WERI-Rb-1 (cell line): ENCODE data around the gene LARGE1.

Experiments used
- DNase-seq: peaks from one replicate; pipeline ENCODE4 v3.0.0-alpha.2; 2020
- H3K27ac ChIP-seq: fragments of 250-450 bp; sonication (Bioruptor Pico); 2 replicates; pipeline ENCODE4 v1.5.1; 2020; ENCODE audit warnings: mild to moderate bottlenecking, moderate library complexity
- H3K27me3 ChIP-seq: fragments of 250-450 bp; sonication (Bioruptor Pico); 2 replicates; pipeline ENCODE4 v1.5.1; 2021; ENCODE audit warnings: mild to moderate bottlenecking, low read depth, moderate library complexity; ENCODE audit not compliant: insufficient read depth, severe bottlenecking
- H3K36me3 ChIP-seq: fragments of 250-450 bp; sonication (Bioruptor Pico); 2 replicates; pipeline ENCODE4 v1.5.1; 2020; ENCODE audit warnings: mild to moderate bottlenecking, moderate library complexity
- H3K4me3 ChIP-seq: 2 replicates; pipeline ENCODE4 v1.5.1; 2011; ENCODE audit warnings: low read depth, mild to moderate bottlenecking, control low read depth, low read length
- H3K9me3 ChIP-seq: fragments of 250-450 bp; sonication (Bioruptor Pico); 2 replicates; pipeline ENCODE4 v1.5.1; 2021; ENCODE audit warnings: mild to moderate bottlenecking, moderate library complexity; ENCODE audit not compliant: severe bottlenecking
- CTCF ChIP-seq: IDR thresholded peaks from 2 replicates; pipeline ENCODE4 v1.5.1; 2011; ENCODE audit warnings: low read depth, mild to moderate bottlenecking, control low read depth, inconsistent platforms, low read length

The LARGE1 gene

GRCh38 chr22:33600595-33600994 lies 319.7 kb downstream of the LARGE1 start:
- TF ChIP-seq CTCF = no peak
- DNase-seq = no peak
- H3K27ac ChIP-seq = no peak overlapping the region
- no peaks in the 10 kb centered on the region for H3K9me3 ChIP-seq
- H3K4me3 ChIP-seq = no peak overlapping the region
- H3K27me3 ChIP-seq = no peaks in the 10 kb centered on the region
- H3K36me3 ChIP-seq = no peaks in the 10 kb centered on the region

- Histone ChIP-seq H3K27me3 (no peaks in the 10 kb centered on the region), H3K36me3 (no peaks in the 10 kb centered on the region), H3K4me3 (no peak overlapping the region), H3K9me3 (no peaks in the 10 kb centered on the region), H3K27ac (no peak overlapping the region)
- no peak for DNase-seq
- TF ChIP-seq CTCF = no peak
Measured at GRCh38 chr22:33600113-33600512, 320.2 kb downstream of the LARGE1 start.

- Histone ChIP-seq H3K36me3 (no peaks in the 10 kb centered on the region), H3K9me3 (no peaks in the 10 kb centered on the region), H3K27me3 (no peaks in the 10 kb centered on the region), H3K4me3 (no peak overlapping the region), H3K27ac (no peak overlapping the region)
- DNase-seq = no peak
- no peak for TF ChIP-seq CTCF
Measured at GRCh38 chr22:33599596-33599995, 320.7 kb downstream of the LARGE1 start.

- Histone ChIP-seq H3K27ac (no peak overlapping the region), H3K9me3 (no peaks in the 10 kb centered on the region), H3K36me3 (no peaks in the 10 kb centered on the region), H3K27me3 (no peaks in the 10 kb centered on the region), H3K4me3 (no peak overlapping the region)
- DNase-seq = no peak
- TF ChIP-seq CTCF = no peak
Measured at GRCh38 chr22:33598821-33599220, 321.5 kb downstream of the LARGE1 start.

GRCh38 chr22:33597274-33597985 lies 322.8 kb downstream of the LARGE1 start:
- Histone ChIP-seq H3K4me3 (no peak overlapping the region), H3K9me3 (no peaks in the 10 kb centered on the region), H3K36me3 (no peaks in the 10 kb centered on the region), H3K27me3 (no peaks in the 10 kb centered on the region), H3K27ac (no peak overlapping the region)
- no peak for TF ChIP-seq CTCF
- DNase-seq = no peak

- no peak overlapping the region for H3K27ac ChIP-seq
- no peaks in the 10 kb centered on the region for H3K27me3 ChIP-seq
- DNase-seq = no peak
- no peaks in the 10 kb centered on the region for H3K9me3 ChIP-seq
- no peak for TF ChIP-seq CTCF
- no peaks in the 10 kb centered on the region for H3K36me3 ChIP-seq
- no peak overlapping the region for H3K4me3 ChIP-seq
Measured at GRCh38 chr22:33593818-33594217, 326.5 kb downstream of the LARGE1 start.
